ENCODE data around the gene CA7. TPM values are rescaled to one million over a fixed set of nuclear protein-coding genes. Genes with fewer than 3 reads are reported as not detected.

CA7 gene
- total and polyA plus RNA-seq, 2 donors (not counting 3 experiments of a cell fraction or from before 2014, with no cell fraction given), result not detected

DNA sequence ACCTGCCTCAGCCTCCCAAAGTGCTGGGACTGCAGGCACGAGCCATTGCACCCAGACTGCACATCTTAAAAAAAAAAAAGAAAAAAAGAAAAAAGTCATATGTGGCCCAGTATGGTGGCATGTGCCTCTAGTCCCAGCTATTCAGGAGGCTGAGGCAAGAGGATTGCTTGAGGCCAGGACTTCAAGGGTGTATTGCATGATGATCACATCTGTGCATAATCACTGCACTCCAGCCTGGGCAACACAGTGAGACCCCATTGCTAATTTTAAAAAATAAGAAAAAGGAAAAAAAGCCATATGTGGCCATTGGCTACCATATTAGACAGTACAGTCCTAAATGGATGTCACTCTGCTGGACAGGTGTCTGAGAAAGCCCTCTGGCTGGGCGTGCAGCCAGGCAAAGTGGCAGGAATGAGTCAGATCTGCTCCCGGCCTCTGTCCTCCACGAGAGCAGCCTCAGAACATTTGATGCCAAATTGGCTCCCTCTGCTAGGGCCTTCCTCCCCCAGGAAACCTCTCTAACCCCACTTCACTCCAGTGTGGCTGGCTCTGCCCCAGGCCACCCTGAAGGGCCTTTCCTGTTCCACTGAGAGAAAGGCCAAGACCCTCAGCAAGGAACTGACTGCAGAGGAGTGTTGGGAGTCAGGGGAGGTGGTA, 14.7 kb downstream of the CA7 start:
- no TSS peak for BruUV-seq (replicated peaks)
- no peaks in the 10 kb centered on the region for H3K79me2 ChIP-seq (ENCODE audit: control insufficient read depth, insufficient read depth, low read length)
- intact Hi-C loops (cut with micrococcal nuclease) (no loop called here), dilution Hi-C loops (cut with MboI; ENCODE audit: extremely low pct_ligation_motif_present, low sequenced_read_pairs) (no loop called here)
- CTCF ChIA-PET, result interaction anchor here (0.8 to 3.0 kb wide), 5 partner anchors 9 to 28 kb away, joined by 3 to 12 read pairs (median 5); partner anchors contain the start of gene NAE1
- no peaks in the 10 kb centered on the region for H3K9me1 ChIP-seq (replicated peaks; ENCODE audit: control insufficient read depth, extremely low read depth, insufficient read depth, low read length)
- H2AFZ ChIP-seq (ENCODE audit: low read depth, low read length), result no peak overlapping the region
- H4K20me1 ChIP-seq (replicated peaks; ENCODE audit: control insufficient read depth, extremely low read depth, insufficient read depth, low read length), result no peaks in the 10 kb centered on the region
- H3K4me2 ChIP-seq (ENCODE audit: insufficient read depth, low read length), result no peak overlapping the region
- no peaks in the 10 kb centered on the region for H3K4me1 ChIP-seq (ENCODE audit: control insufficient read depth, extremely low read depth, insufficient read depth, low read length)
- no peak overlapping the region for H3K9ac ChIP-seq (replicated peaks; ENCODE audit: extremely low read depth, insufficient read depth, low read length)
- H3K27me3 ChIP-seq (ENCODE audit: control insufficient read depth in 2 of 2, insufficient read depth in 2 of 2, low read length in 2 of 2), result no peaks in the 10 kb centered on the region
- POLR2A ChIA-PET, result interaction anchor here (0.5 to 0.6 kb wide), 2 partner anchors 10 to 1561 kb away, joined by 4 to 9 read pairs; no protein-coding TSS in a partner anchor
- DNase-seq (ENCODE audit: low read depth, low spot score) (peak; percentile 72), FAIRE-seq (peak; percentile 55)
- H3K36me3 ChIP-seq (ENCODE audit: control insufficient read depth in 2 of 2, extremely low read depth in 1 of 2, insufficient read depth in 2 of 2, low read length in 2 of 2), result no peaks in the 10 kb centered on the region
- TF ChIP-seq FOS (IDR thresholded peaks at IDR 0.05; ENCODE audit: borderline replicate concordance, insufficient read depth, low read length) (peak; percentile 18), JUN (IDR thresholded peaks at IDR 0.05; ENCODE audit: borderline replicate concordance, insufficient read depth, insufficient read length, low read depth) (no peak)
- H3K4me3 ChIP-seq (replicated peaks in 1 of 3; ENCODE audit: insufficient read depth in 1 of 3, low read depth in 1 of 3, low read length in 3 of 3), result no peak overlapping the region
- H3K9me3 ChIP-seq (replicated peaks; ENCODE audit: control insufficient read depth, insufficient read depth, low read length), result no peaks in the 10 kb centered on the region
- no peak overlapping the region for H3K27ac ChIP-seq (ENCODE audit: insufficient read depth, low read depth, low read length)

GRCh38 chr16:66859397-66860068, 15.3 kb downstream of the CA7 start:
- no peaks in the 10 kb centered on the region for H4K20me1 ChIP-seq (replicated peaks; ENCODE audit: control insufficient read depth, extremely low read depth, insufficient read depth, low read length)
- FAIRE-seq (no peak), DNase-seq (ENCODE audit: low read depth, low spot score) (no peak)
- no peaks in the 10 kb centered on the region for H3K79me2 ChIP-seq (ENCODE audit: control insufficient read depth, insufficient read depth, low read length)
- no peaks in the 10 kb centered on the region for H3K9me3 ChIP-seq (replicated peaks; ENCODE audit: control insufficient read depth, insufficient read depth, low read length)
- TF ChIP-seq GATA2 (IDR thresholded peaks at IDR 0.05; ENCODE audit: insufficient read depth, insufficient read length, low read depth, low read length), result no peak
- no peak for TF ChIP-seq FOS (IDR thresholded peaks at IDR 0.05; ENCODE audit: borderline replicate concordance, insufficient read depth, low read length)
- TF ChIP-seq MYC (IDR thresholded peaks at IDR 0.05; ENCODE audit: low read depth, low read length), result no peak
- no peak for TF ChIP-seq JUN (IDR thresholded peaks at IDR 0.05; ENCODE audit: borderline replicate concordance, insufficient read depth, insufficient read length, low read depth)
- no peak for TF ChIP-seq EZH2 (IDR thresholded peaks at IDR 0.05; ENCODE audit: borderline replicate concordance, low read depth, low read length, severe bottlenecking)
- TF ChIP-seq, protein P1, sequence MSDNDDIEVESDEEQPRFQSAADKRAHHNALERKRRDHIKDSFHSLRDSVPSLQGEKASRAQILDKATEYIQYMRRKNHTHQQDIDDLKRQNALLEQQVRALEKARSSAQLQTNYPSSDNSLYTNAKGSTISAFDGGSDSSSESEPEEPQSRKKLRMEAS (IDR thresholded peaks at IDR 0.05; ENCODE audit: insufficient read depth, insufficient read length), result no peak
- TF ChIP-seq POLR2A (IDR thresholded peaks at IDR 0.05; ENCODE audit: low read depth, low read length), result no peak
- TF ChIP-seq POLR2AphosphoS5 (IDR thresholded peaks at IDR 0.05; ENCODE audit: insufficient read depth, low read depth, low read length), result no peak
- TF ChIP-seq, protein P2, sequence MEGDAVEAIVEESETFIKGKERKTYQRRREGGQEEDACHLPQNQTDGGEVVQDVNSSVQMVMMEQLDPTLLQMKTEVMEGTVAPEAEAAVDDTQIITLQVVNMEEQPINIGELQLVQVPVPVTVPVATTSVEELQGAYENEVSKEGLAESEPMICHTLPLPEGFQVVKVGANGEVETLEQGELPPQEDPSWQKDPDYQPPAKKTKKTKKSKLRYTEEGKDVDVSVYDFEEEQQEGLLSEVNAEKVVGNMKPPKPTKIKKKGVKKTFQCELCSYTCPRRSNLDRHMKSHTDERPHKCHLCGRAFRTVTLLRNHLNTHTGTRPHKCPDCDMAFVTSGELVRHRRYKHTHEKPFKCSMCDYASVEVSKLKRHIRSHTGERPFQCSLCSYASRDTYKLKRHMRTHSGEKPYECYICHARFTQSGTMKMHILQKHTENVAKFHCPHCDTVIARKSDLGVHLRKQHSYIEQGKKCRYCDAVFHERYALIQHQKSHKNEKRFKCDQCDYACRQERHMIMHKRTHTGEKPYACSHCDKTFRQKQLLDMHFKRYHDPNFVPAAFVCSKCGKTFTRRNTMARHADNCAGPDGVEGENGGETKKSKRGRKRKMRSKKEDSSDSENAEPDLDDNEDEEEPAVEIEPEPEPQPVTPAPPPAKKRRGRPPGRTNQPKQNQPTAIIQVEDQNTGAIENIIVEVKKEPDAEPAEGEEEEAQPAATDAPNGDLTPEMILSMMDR (IDR thresholded peaks at IDR 0.05; ENCODE audit: extremely low read depth in 1 of 2, insufficient read depth in 1 of 2, low read depth in 1 of 2, low read length in 2 of 2), result no peak
- no peak overlapping the region for H3K4me3 ChIP-seq (replicated peaks in 1 of 3; ENCODE audit: insufficient read depth in 1 of 3, low read depth in 1 of 3, low read length in 3 of 3)
- no peak overlapping the region for H3K9ac ChIP-seq (replicated peaks; ENCODE audit: extremely low read depth, insufficient read depth, low read length)
- no peaks in the 10 kb centered on the region for H3K36me3 ChIP-seq (ENCODE audit: control insufficient read depth in 2 of 2, extremely low read depth in 1 of 2, insufficient read depth in 2 of 2, low read length in 2 of 2)
- POLR2A ChIA-PET, result interaction anchor here (0.5 to 0.6 kb wide), 2 partner anchors 9 to 1560 kb away, joined by 4 to 9 read pairs; no protein-coding TSS in a partner anchor
- no peaks in the 10 kb centered on the region for H3K27me3 ChIP-seq (ENCODE audit: control insufficient read depth in 2 of 2, insufficient read depth in 2 of 2, low read length in 2 of 2)
- H2AFZ ChIP-seq (ENCODE audit: low read depth, low read length), result no peak overlapping the region
- dilution Hi-C loops (cut with MboI; ENCODE audit: extremely low pct_ligation_motif_present, low sequenced_read_pairs) (no loop called here), intact Hi-C loops (cut with micrococcal nuclease) (no loop called here)
- H3K4me1 ChIP-seq (ENCODE audit: control insufficient read depth, extremely low read depth, insufficient read depth, low read length), result no peaks in the 10 kb centered on the region
- no TSS peak for BruUV-seq (replicated peaks)
- CTCF ChIA-PET, result interaction anchor here (1.1 to 3.0 kb wide), 6 partner anchors 8 to 251 kb away, joined by 3 to 12 read pairs (median 6); partner anchors contain the start of gene NAE1
- H3K9me1 ChIP-seq (replicated peaks; ENCODE audit: control insufficient read depth, extremely low read depth, insufficient read depth, low read length), result no peaks in the 10 kb centered on the region
- no peak overlapping the region for H3K27ac ChIP-seq (ENCODE audit: insufficient read depth, low read depth, low read length)
- H3K4me2 ChIP-seq (ENCODE audit: insufficient read depth, low read length), result no peak overlapping the region
